Activated CD4-positive, alpha-beta T cell treated with anti-CD3 and anti-CD28 coated beads, Interleukin-2, amount 10 ng/mL, durations not matched to agents 24 days and 14 days (primary cell): ENCODE data around the gene ANKRD63. TPM values are rescaled to one million over a fixed set of nuclear protein-coding genes. Genes with fewer than 3 reads are reported as not detected.

ENCODE experiments used
- DNase-seq: peaks from one replicate; pipeline ENCODE4 v3.0.0; 2022
- H3K27ac Mint-ChIP-seq: one replicate; pipeline ENCODE4 v1.8.0; 2022; ENCODE audit warnings: mild to moderate bottlenecking, mixed read lengths
- H3K27me3 Mint-ChIP-seq: one replicate; pipeline ENCODE4 v1.8.0; 2022; ENCODE audit warnings: mixed read lengths
- H3K36me3 Mint-ChIP-seq: one replicate; pipeline ENCODE4 v1.8.0; 2022; ENCODE audit warnings: low read depth, mild to moderate bottlenecking, mixed read lengths
- H3K4me1 Mint-ChIP-seq: one replicate; pipeline ENCODE4 v1.8.0; 2021; ENCODE audit warnings: mixed read lengths
- H3K4me3 Mint-ChIP-seq: one replicate; pipeline ENCODE4 v1.8.0; 2022; ENCODE audit warnings: mild to moderate bottlenecking, moderate library complexity, mixed read lengths
- H3K9me3 Mint-ChIP-seq: one replicate; pipeline ENCODE4 v1.8.0; 2021; ENCODE audit warnings: mixed read lengths
- intact Hi-C: fragments of 100-400 bp; cut with micrococcal nuclease; formaldehyde crosslinking; loops from one replicate; pipeline ENCODE4 v1.15.1; 2023
- total RNA-seq: library from RNA; stranded (reverse); gene quantifications from 2 replicates; pipeline ENCODE4 v1.2.3, GENCODE V29; 2022

Gene ANKRD63
- total RNA-seq, 1 donor from 2014 or later, result not detected

DNA sequence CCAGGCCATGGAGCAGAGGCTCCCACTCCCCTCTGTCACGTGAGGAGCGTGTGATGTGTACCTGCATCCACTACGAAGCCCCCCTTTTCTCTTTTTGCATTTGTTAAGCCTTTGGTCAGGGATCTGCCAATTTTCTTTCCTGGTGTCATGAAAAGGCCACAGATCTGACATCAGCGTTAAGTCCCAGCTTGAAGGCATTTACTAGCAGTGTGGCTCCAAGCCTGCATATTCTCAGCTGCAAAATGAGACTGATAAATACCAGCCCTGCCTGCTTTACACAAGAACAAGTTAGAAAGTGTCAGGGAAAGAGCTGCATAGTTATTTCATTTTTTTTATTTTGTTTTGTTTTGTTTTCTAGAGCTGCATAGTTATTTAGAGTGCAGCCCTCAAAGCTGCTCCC lies 2.3 kb upstream of the ANKRD63 start:
- no peaks in the 10 kb centered on the region for H3K9me3 Mint-ChIP-seq
- H3K4me3 Mint-ChIP-seq, result no peak overlapping the region
- no peak overlapping the region for H3K27ac Mint-ChIP-seq
- intact Hi-C loops, result no loop called here
- DNase-seq, result no peak
- H3K4me1 Mint-ChIP-seq, result peaks cover 2% of the 10 kb centered on the region
- peaks cover 22% of the 10 kb centered on the region for H3K27me3 Mint-ChIP-seq
- H3K36me3 Mint-ChIP-seq, result peaks cover 13% of the 10 kb centered on the region

DNA sequence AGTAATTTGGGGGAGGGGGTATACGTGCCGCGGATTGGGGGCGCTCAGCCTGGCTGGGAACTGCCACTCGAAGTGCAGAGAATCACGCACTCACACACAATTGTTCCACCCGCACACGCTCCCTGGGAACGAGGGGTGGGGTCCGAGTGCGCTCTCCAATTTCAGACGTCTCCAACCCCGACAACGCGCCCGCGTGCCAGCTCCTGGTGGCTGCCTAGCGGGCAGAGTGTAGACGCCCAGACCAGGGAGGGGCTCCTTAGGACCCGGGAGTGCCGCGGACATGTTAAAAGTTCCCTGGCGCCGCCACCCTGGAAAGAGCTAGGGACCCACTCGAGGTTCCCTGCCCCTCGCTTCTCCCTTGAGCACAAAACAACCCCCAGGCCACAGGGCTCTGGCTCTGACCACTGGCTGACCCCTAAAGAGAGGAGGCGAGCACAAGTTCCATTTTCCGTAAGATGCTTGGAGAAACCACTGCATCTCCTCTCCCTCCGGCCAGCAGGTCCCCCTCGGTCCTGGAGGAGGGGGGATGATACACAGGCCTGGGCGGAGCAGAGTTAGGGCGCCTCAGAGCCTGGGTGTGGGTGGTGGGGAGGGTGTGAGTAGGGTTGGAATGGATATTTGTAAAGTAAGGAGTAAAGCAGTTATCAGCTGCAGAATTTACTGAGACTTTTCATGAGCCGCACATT lies 894 bp upstream of the ANKRD63 start:
- peak overlapping the region; percentile 35 for H3K4me3 Mint-ChIP-seq
- H3K27me3 Mint-ChIP-seq, result peaks cover 31% of the 10 kb centered on the region
- DNase-seq, result no peak
- no peaks in the 10 kb centered on the region for H3K9me3 Mint-ChIP-seq
- intact Hi-C loops, result loop anchor here (5.0 kb wide), 1 partner anchor 39 kb away; the partner anchor contains the start of gene INAFM2
- H3K4me1 Mint-ChIP-seq, result peaks cover 2% of the 10 kb centered on the region
- peaks cover 8% of the 10 kb centered on the region for H3K36me3 Mint-ChIP-seq
- no peak overlapping the region for H3K27ac Mint-ChIP-seq

DNA sequence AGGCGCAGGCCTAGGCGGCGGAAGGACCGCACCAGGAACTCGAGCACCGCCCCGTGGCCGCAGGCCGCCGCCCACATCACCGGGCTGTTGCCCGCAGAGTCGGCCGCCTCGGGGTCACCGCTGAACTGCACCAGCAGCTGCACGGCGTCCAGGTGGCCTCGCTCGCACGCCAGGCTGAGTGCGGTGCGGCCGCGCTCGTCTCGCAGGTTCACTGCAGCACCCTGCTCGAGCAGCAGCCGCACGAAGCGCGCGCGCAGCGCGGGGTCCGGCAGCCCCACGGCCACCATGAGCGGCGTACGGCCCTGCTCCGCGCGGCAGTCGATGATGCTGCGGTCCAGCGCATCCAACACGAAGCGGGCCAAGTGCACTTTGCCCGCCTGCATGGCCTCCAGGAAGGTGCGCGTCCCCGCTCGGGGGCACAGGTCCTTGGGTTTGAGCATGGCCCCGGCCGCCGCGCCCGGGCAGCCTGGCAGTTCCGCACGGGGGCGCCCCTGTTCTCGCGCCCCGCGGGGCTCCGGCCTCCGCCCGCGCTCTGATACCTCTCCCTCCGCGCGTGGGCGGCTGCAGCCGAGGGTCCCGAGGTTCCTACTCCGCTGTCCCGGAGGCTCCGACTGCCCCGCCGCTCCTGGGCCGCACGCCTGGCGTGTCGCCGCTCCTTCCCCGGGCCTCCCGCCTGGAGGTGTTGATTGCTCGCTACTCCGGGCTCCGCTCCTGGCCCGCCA lies 556 bp downstream of the ANKRD63 start:
- peaks cover 4% of the 10 kb centered on the region for H3K36me3 Mint-ChIP-seq
- peak overlapping the region; percentile 77 for H3K4me3 Mint-ChIP-seq
- no peak overlapping the region for H3K27ac Mint-ChIP-seq
- intact Hi-C loops, result loop anchor here (5.0 kb wide), 1 partner anchor 40 kb away; the partner anchor contains the start of gene INAFM2
- peaks cover 42% of the 10 kb centered on the region for H3K27me3 Mint-ChIP-seq
- DNase-seq, result peak; percentile 87
- H3K9me3 Mint-ChIP-seq, result no peaks in the 10 kb centered on the region
- peaks cover 4% of the 10 kb centered on the region for H3K4me1 Mint-ChIP-seq

- no peak for DNase-seq
- Mint-ChIP-seq H3K36me3 (peaks cover 4% of the 10 kb centered on the region), H3K9me3 (no peaks in the 10 kb centered on the region), H3K4me1 (peaks cover 4% of the 10 kb centered on the region), H3K27me3 (peaks cover 43% of the 10 kb centered on the region), H3K4me3 (no peak overlapping the region), H3K27ac (no peak overlapping the region)
- intact Hi-C loops, result loop anchor here (5.0 kb wide), 1 partner anchor 41 kb away; the partner anchor contains the start of gene INAFM2
Measured at GRCh38 chr15:40281801-40282146, 1.1 kb downstream of the ANKRD63 start.

DNA sequence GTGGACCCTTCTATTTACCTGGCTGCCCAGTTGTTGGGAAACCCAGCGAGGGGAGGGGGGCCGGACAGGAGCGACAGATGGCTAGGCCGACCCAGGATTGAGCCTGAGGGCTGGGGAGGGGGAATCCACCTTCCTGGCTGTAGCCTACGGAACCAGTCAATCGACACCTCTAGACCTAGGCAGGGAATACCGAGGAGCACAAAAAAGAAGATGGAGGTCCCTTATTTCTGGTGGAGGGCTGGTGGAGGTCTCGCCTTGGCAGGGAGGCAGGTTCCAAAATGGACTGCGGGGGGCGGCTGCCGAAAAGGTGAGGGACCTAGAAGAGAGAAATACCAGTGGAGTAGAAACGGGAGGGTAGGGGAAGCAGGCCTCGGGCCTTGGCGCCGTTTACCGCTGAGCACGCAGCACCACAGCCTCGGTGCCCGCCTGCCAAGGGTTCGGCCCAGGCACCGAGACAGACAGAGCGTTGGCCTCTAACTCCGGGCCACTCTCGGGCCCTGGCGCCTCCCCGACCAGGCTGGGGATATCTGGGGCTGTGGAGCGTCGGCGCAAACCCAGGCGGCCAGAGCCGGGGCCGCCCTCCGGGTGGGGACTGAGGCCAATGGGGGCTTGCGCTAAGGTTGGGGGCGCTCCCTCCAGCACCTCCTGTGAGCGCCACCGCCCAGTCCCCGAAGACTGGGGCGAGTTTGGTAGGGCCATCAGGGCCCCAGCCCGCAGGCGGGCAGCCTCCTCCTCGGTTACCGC lies 1.6 kb downstream of the ANKRD63 start:
- DNase-seq, result no peak
- Mint-ChIP-seq H3K27me3 (peaks cover 45% of the 10 kb centered on the region), H3K27ac (no peak overlapping the region), H3K4me1 (peaks cover 4% of the 10 kb centered on the region), H3K9me3 (no peaks in the 10 kb centered on the region), H3K4me3 (peak overlapping the region; percentile 61), H3K36me3 (peaks cover 4% of the 10 kb centered on the region)
- intact Hi-C loops, result loop anchor here (5.0 kb wide), 1 partner anchor 41 kb away; the partner anchor contains the start of gene INAFM2

DNA sequence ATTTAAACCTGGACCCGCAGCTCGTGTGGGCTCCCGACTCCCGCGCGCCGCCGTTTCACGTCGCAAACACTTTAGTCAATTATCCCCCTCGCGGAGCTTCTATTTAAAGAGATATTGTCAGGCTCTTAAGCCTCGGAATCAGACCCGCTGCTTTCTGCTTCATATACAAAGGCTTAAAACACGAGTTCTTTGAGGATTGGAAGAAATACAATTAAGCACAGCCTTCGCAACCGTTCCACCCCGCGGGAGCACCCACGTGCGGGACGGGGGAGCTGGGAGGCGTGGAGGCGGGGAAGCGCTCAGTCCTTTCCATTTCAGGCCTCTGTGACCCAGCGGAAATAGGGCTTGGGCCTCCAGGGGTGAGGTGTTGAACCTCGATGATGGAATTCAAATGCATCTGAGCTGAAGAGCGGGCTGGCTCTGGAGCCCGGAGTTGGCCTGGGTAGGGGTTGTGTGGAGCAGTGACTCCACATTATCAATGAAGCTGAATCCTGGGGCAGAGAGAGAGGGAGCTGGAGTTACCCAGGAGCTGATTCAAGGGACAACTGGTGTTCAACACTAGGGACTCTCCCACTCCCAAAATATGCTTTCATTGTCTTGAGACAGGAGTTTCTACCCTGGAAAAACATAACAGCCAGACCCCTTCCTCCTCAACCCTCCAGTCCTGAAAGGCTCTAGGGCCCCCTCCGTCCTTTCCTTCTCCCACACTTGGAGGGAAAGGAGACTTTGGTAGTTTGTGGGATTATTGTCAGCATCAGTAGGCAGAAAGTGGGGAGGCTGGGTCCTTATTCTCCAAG lies 2.4 kb downstream of the ANKRD63 start:
- intact Hi-C loops, result loop anchor here (5.0 kb wide), 1 partner anchor 42 kb away; the partner anchor contains the start of gene INAFM2
- H3K27me3 Mint-ChIP-seq, result peaks cover 45% of the 10 kb centered on the region
- no peaks in the 10 kb centered on the region for H3K9me3 Mint-ChIP-seq
- no peak overlapping the region for H3K27ac Mint-ChIP-seq
- H3K36me3 Mint-ChIP-seq, result no peaks in the 10 kb centered on the region
- H3K4me1 Mint-ChIP-seq, result peaks cover 4% of the 10 kb centered on the region
- peak overlapping the region; percentile 61 for H3K4me3 Mint-ChIP-seq
- DNase-seq, result no peak

DNA sequence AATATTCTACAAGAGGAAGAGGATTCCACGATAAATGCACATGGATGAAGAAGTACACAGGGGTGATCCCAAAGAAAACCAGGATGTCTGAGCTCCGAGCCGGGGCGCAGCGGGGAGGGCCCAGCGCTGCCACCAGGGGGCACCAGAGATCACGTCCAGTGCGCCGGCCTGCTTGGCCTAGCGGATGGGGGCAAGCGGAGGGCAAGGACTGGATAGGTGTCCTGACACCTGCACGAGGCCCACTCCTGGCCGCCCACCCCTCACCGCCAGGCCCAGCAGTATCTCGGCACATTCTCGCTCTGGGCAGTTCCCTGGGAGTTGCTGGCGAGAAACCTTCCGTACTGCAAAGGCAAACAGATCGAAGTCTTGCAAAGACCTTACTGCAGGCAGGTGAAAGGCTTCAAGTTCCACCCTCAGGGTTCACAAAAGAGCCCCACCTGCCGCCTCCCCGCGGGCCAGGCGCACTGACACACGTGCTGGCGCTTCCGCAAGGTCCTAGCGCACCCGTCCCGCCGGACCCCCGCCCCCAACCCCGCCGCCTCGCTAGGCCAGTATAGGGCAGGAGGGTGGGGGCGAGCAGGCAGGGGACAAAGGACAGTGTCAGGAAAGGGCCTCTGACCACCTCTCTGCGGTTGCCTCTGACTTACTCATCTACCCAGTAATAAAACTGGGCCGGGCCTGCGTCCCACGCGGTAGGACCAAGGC lies 3.3 kb downstream of the ANKRD63 start:
- Mint-ChIP-seq H3K4me1 (peaks cover 8% of the 10 kb centered on the region), H3K4me3 (no peak overlapping the region), H3K36me3 (no peaks in the 10 kb centered on the region), H3K9me3 (no peaks in the 10 kb centered on the region), H3K27me3 (peaks cover 45% of the 10 kb centered on the region), H3K27ac (no peak overlapping the region)
- intact Hi-C loops, result loop anchor here (1.0 to 5.0 kb wide), 3 partner anchors 31 to 59 kb away; partner anchors contain the start of gene INAFM2
- peak; percentile 93 for DNase-seq

- intact Hi-C loops, result no loop called here
- Mint-ChIP-seq H3K27me3 (peaks cover 34% of the 10 kb centered on the region), H3K4me3 (no peak overlapping the region), H3K36me3 (no peaks in the 10 kb centered on the region), H3K9me3 (no peaks in the 10 kb centered on the region), H3K27ac (no peak overlapping the region), H3K4me1 (peaks cover 9% of the 10 kb centered on the region)
- no peak for DNase-seq
Measured at GRCh38 chr15:40278026-40278425, 4.8 kb downstream of the ANKRD63 start.

GRCh38 chr15:40277471-40277870 lies 5.4 kb downstream of the ANKRD63 start:
- no peaks in the 10 kb centered on the region for H3K36me3 Mint-ChIP-seq
- no peak overlapping the region for H3K4me3 Mint-ChIP-seq
- no peak for DNase-seq
- no peaks in the 10 kb centered on the region for H3K9me3 Mint-ChIP-seq
- intact Hi-C loops, result no loop called here
- H3K4me1 Mint-ChIP-seq, result peaks cover 9% of the 10 kb centered on the region
- H3K27me3 Mint-ChIP-seq, result peaks cover 34% of the 10 kb centered on the region
- no peak overlapping the region for H3K27ac Mint-ChIP-seq

DNA sequence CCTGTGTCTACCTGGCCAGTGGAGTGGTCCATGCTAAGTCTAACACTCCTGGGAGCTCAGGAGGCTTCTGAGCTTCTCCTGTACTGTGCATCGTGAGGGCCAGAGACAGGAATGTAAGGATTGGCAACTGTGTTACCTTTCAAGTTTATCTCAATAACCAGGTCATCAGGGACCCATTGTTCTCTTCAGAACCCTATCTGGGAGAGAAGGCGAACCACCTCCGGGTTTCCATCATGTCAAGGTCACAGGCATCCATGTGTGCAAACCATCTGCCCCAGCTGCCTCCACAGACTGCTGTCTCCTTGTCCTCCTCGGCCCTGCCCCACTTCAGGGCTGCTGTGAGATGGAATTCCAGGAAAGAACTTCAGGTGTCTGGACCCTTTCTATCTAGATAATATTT lies 5.9 kb downstream of the ANKRD63 start:
- intact Hi-C loops, result no loop called here
- Mint-ChIP-seq H3K4me3 (no peak overlapping the region), H3K4me1 (peaks cover 9% of the 10 kb centered on the region), H3K36me3 (no peaks in the 10 kb centered on the region), H3K27me3 (peaks cover 34% of the 10 kb centered on the region), H3K27ac (no peak overlapping the region), H3K9me3 (no peaks in the 10 kb centered on the region)
- DNase-seq, result no peak

- Mint-ChIP-seq H3K27ac (no peak overlapping the region), H3K4me3 (no peak overlapping the region), H3K4me1 (peaks cover 7% of the 10 kb centered on the region), H3K9me3 (no peaks in the 10 kb centered on the region), H3K27me3 (peaks cover 31% of the 10 kb centered on the region), H3K36me3 (no peaks in the 10 kb centered on the region)
- intact Hi-C loops, result loop anchor here (2.0 kb wide), 1 partner anchor 489 kb away; no protein-coding TSS in a partner anchor
- DNase-seq, result no peak
Measured at GRCh38 chr15:40275954-40276353, 6.9 kb downstream of the ANKRD63 start.

- Mint-ChIP-seq H3K27ac (no peak overlapping the region), H3K9me3 (no peaks in the 10 kb centered on the region), H3K27me3 (peaks cover 26% of the 10 kb centered on the region), H3K36me3 (no peaks in the 10 kb centered on the region), H3K4me1 (peaks cover 7% of the 10 kb centered on the region), H3K4me3 (no peak overlapping the region)
- intact Hi-C loops, result loop anchor here (2.0 kb wide), 1 partner anchor 489 kb away; no protein-coding TSS in a partner anchor
- DNase-seq, result no peak
Measured at GRCh38 chr15:40275523-40275922, 7.3 kb downstream of the ANKRD63 start.
